H1 (cell line): Measurements from ENCODE around the gene SLC9A4. TPM values are rescaled to one million over a fixed set of nuclear protein-coding genes. Genes with fewer than 3 reads are reported as not detected.

Experiments used
- CTCF ChIA-PET: fragments of 300-600 bp; sonication (Branson Sonifier 250); formaldehyde crosslinking; loops from one replicate; lab custom pipeline; 2021; ENCODE audit not compliant: partially characterized antibody; lab: Charles Lee
- POLR2A ChIA-PET: fragments of 300-600 bp; sonication (Branson Sonifier 250); formaldehyde crosslinking; loops from one replicate; lab custom pipeline; 2021; ENCODE audit warnings: inconsistent platforms; ENCODE audit not compliant: partially characterized antibody; lab: Charles Lee
- DNase-seq, 2 experiments: peaks; one replicate each; pipeline versions ENCODE4 v3.0.0 to v3.0.0-alpha.2; 2010 to 2022; ENCODE audit warnings: low spot score in 2 of 2, low read depth in 1 of 2, mixed read lengths in 1 of 2
- FAIRE-seq: peaks from 2 replicates; lab custom pipeline; 2011; peaks lifted over from hg19 to GRCh38; lab: Jason Lieb, UNC
- H2AFZ ChIP-seq: 2 replicates; pipeline ENCODE4 v1.8.1; 2012; ENCODE audit warnings: low read length, inconsistent platforms
- H2AK5ac ChIP-seq: 2 replicates; pipeline ENCODE4 v1.6.1; 2013; ENCODE audit warnings: low read depth, low read length
- H2BK120ac ChIP-seq: replicated peaks from 2 replicates; pipeline ENCODE3; 2013; ENCODE audit warnings: low read depth, low read length, inconsistent platforms
- H2BK12ac ChIP-seq: 2 replicates; pipeline ENCODE4 v1.6.1; 2013; ENCODE audit warnings: low read depth, low read length
- H2BK15ac ChIP-seq: 2 replicates; pipeline ENCODE4 v1.6.1; 2013; ENCODE audit warnings: low read length
- H2BK20ac ChIP-seq: 2 replicates; pipeline ENCODE4 v1.6.1; 2013; ENCODE audit warnings: low read length
- H2BK5ac ChIP-seq: 2 replicates; pipeline ENCODE4 v1.6.1; 2013; ENCODE audit warnings: low read depth, low read length
- H3K14ac ChIP-seq: 2 replicates; pipeline ENCODE4 v1.6.1; 2013; ENCODE audit warnings: inconsistent platforms; ENCODE audit not compliant: insufficient read length
- H3K18ac ChIP-seq: 2 replicates; pipeline ENCODE4 v1.6.1; 2013; ENCODE audit warnings: low read length; ENCODE audit errors: extremely low read depth
- H3K23ac ChIP-seq: 2 replicates; pipeline ENCODE4 v1.6.1; 2013; ENCODE audit warnings: inconsistent platforms; ENCODE audit not compliant: insufficient read length
- H3K23me2 ChIP-seq: 2 replicates; pipeline ENCODE4 v1.6.1; 2013; ENCODE audit warnings: low read depth, low read length
- H3K27ac ChIP-seq: 2 replicates; pipeline ENCODE4 v1.6.1; 2011; ENCODE audit warnings: low read depth, low read length, inconsistent platforms
- H3K27me3 ChIP-seq, 4 experiments: replicated peaks in 1 of 4; 1 replicate in 1 of 4; 2 replicates in 3 of 4; pipeline versions ENCODE4 v1.6.1 to v1.8.1; 2011 to 2013; ENCODE audit warnings: low read length in 3 of 4, mild to moderate bottlenecking in 3 of 4, inconsistent platforms in 2 of 4, mixed read lengths in 2 of 4, moderate library complexity in 1 of 4; ENCODE audit not compliant: control insufficient read depth in 3 of 4, insufficient read depth in 3 of 4; ENCODE audit errors: extremely low read depth in 1 of 4
- H3K36me3 ChIP-seq, 4 experiments: 2 replicates each; pipeline versions ENCODE4 v1.6.1 to v1.8.1; 2011 to 2013; ENCODE audit warnings: mild to moderate bottlenecking in 4 of 4, low read length in 3 of 4, moderate library complexity in 2 of 4, control low read depth in 1 of 4, inconsistent platforms in 1 of 4; ENCODE audit not compliant: insufficient read depth in 4 of 4, control insufficient read depth in 2 of 4
- H3K4ac ChIP-seq: replicated peaks from 2 replicates; pipeline ENCODE3; 2013; ENCODE audit warnings: low read length, low read depth, mixed read lengths, inconsistent platforms; ENCODE audit not compliant: insufficient read length
- H3K4me1 ChIP-seq, 4 experiments: replicated peaks in 1 of 4; 1 replicate in 1 of 4; 2 replicates in 3 of 4; pipeline versions ENCODE4 v1.6.1 to v1.8.1; 2011 to 2013; ENCODE audit warnings: low read length in 3 of 4, inconsistent platforms in 2 of 4, mixed read lengths in 1 of 4; ENCODE audit not compliant: insufficient read depth in 4 of 4, control insufficient read depth in 3 of 4
- H3K4me2 ChIP-seq, 2 experiments: 2 replicates each; pipeline versions ENCODE4 v1.6.1 to v1.8.1; 2011 to 2013; ENCODE audit warnings: low read depth in 2 of 2, low read length in 2 of 2, control low read depth in 1 of 2, inconsistent platforms in 1 of 2, mild to moderate bottlenecking in 1 of 2; ENCODE audit not compliant: insufficient read depth in 1 of 2
- H3K4me3 ChIP-seq, 4 experiments: fragments of 200-600, 300-600 bp in 1 of 4; sonication (generic), shearing (Covaris generic), sonication (Bioruptor Twin) in 1 of 4; 2 replicates each; pipeline versions ENCODE4 v1.5.1 to v1.8.1; 2011 to 2016; ENCODE audit warnings: low read length in 4 of 4, low read depth in 3 of 4, control low read depth in 2 of 4, inconsistent platforms in 2 of 4, mild to moderate bottlenecking in 2 of 4, mixed read lengths in 1 of 4, moderate library complexity in 1 of 4; ENCODE audit not compliant: insufficient read depth in 2 of 4; ENCODE audit errors: extremely low read depth in 1 of 4
- H3K56ac ChIP-seq: replicated peaks from 2 replicates; pipeline ENCODE3; 2013; ENCODE audit warnings: low read depth, mild to moderate bottlenecking, mixed read lengths, low read length, inconsistent platforms; ENCODE audit not compliant: insufficient read length
- H3K79me1 ChIP-seq: 2 replicates; pipeline ENCODE4 v1.6.1; 2013; ENCODE audit warnings: low read depth, low read length, control low read depth
- H3K79me2 ChIP-seq, 2 experiments: 2 replicates each; pipeline versions ENCODE4 v1.6.1 to v1.8.1; 2012 to 2013; ENCODE audit warnings: low read length in 2 of 2, mild to moderate bottlenecking in 2 of 2, inconsistent platforms in 1 of 2; ENCODE audit not compliant: insufficient read depth in 2 of 2, control insufficient read depth in 1 of 2
- H3K9ac ChIP-seq, 4 experiments: replicated peaks in 1 of 4; 1 replicate in 1 of 4; 2 replicates in 3 of 4; pipeline versions ENCODE4 v1.6.1 to v1.8.1; 2011 to 2013; ENCODE audit warnings: low read depth in 3 of 4, low read length in 3 of 4, control low read depth in 2 of 4, mild to moderate bottlenecking in 2 of 4, moderate library complexity in 2 of 4, inconsistent platforms in 1 of 4; ENCODE audit errors: extremely low read depth in 1 of 4
- H3K9me3 ChIP-seq, 2 experiments: 2 replicates each; pipeline versions ENCODE4 v1.6.1 to v1.8.1; 2012 to 2013; ENCODE audit warnings: mild to moderate bottlenecking in 2 of 2, moderate library complexity in 2 of 2, control low read depth in 1 of 2, inconsistent platforms in 1 of 2, low read depth in 1 of 2, low read length in 1 of 2, mixed read lengths in 1 of 2; ENCODE audit not compliant: insufficient read depth in 2 of 2
- H4K20me1 ChIP-seq, 2 experiments: replicated peaks in 1 of 2; 2 replicates each; pipeline versions ENCODE3 to v1.8.1; 2011 to 2013; ENCODE audit warnings: inconsistent platforms in 2 of 2, low read length in 2 of 2, mild to moderate bottlenecking in 1 of 2; ENCODE audit not compliant: insufficient read depth in 2 of 2, control insufficient read depth in 1 of 2
- H4K5ac ChIP-seq: 2 replicates; pipeline ENCODE4 v1.6.1; 2013; ENCODE audit warnings: low read length, low read depth, mixed read lengths, inconsistent platforms; ENCODE audit not compliant: insufficient read length
- H4K8ac ChIP-seq: 2 replicates; pipeline ENCODE4 v1.8.0; 2013; ENCODE audit warnings: mild to moderate bottlenecking, moderate library complexity, low read length, inconsistent platforms; ENCODE audit not compliant: insufficient read depth; ENCODE audit errors: extremely low read depth
- H4K91ac ChIP-seq: replicated peaks from 2 replicates; pipeline ENCODE3; 2013; ENCODE audit warnings: low read length, mixed read lengths, inconsistent platforms; ENCODE audit not compliant: insufficient read length
- GABPA ChIP-seq: IDR thresholded peaks from 2 replicates; pipeline ENCODE4 v1.6.1; 2011; ENCODE audit warnings: mild to moderate bottlenecking, low read length, moderate library complexity, borderline replicate concordance; ENCODE audit not compliant: insufficient read depth
- HDAC2 ChIP-seq, 2 experiments: fragments of 300-600 bp in 1 of 2; sonication (generic) in 1 of 2; IDR thresholded peaks; 2 replicates each; pipeline ENCODE4 v1.6.1; 2011 to 2012; ENCODE audit warnings: low read depth in 2 of 2, low read length in 2 of 2, mild to moderate bottlenecking in 2 of 2, moderate library complexity in 2 of 2, borderline replicate concordance in 1 of 2, inconsistent platforms in 1 of 2
- KDM1A ChIP-seq: fragments of 200-600, 300-600 bp; sonication (generic); IDR thresholded peaks from 2 replicates; pipeline ENCODE4 v1.7.1; 2016; ENCODE audit warnings: mild to moderate bottlenecking, low read length, borderline replicate concordance
- MAFK ChIP-seq: IDR thresholded peaks from 2 replicates; pipeline ENCODE4 v1.6.1; 2012; ENCODE audit warnings: low read depth, mild to moderate bottlenecking, improper control_type of control experiment, low read length
- NANOG ChIP-seq: IDR thresholded peaks from 2 replicates; pipeline ENCODE4 v1.6.1; 2011; ENCODE audit warnings: low read length, low read depth, mild to moderate bottlenecking, inconsistent platforms; ENCODE audit not compliant: insufficient read depth, poor library complexity, severe bottlenecking
- PHF8 ChIP-seq: fragments of 200-600 bp; sonication (generic); conservative IDR thresholded peaks from 2 replicates; pipeline ENCODE4 v1.7.1; 2012; ENCODE audit warnings: low read depth, mild to moderate bottlenecking, inconsistent platforms, low read length, moderate library complexity
- RAD21 ChIP-seq, 2 experiments: IDR thresholded peaks in 1 of 2; conservative IDR thresholded peaks in 1 of 2; 2 replicates each; pipeline ENCODE4 v1.6.1; 2011; ENCODE audit warnings: low read depth in 2 of 2, low read length in 2 of 2, improper control_type of control experiment in 1 of 2, inconsistent platforms in 1 of 2, mild to moderate bottlenecking in 1 of 2, moderate library complexity in 1 of 2
- SIN3A ChIP-seq, 2 experiments: IDR thresholded peaks in 1 of 2; conservative IDR thresholded peaks in 1 of 2; 2 replicates each; pipeline ENCODE4 v1.6.1; 2011 to 2012; ENCODE audit warnings: low read length in 2 of 2, improper control_type of control experiment in 1 of 2, low read depth in 1 of 2, mild to moderate bottlenecking in 1 of 2
- SIRT6 ChIP-seq: IDR thresholded peaks from one replicate; pipeline ENCODE4 v1.7.1; 2012; ENCODE audit warnings: low read length, inconsistent platforms
- SP1 ChIP-seq: IDR thresholded peaks from 2 replicates; pipeline ENCODE4 v1.6.1; 2011; ENCODE audit warnings: low read depth, low read length
- SP4 ChIP-seq: IDR thresholded peaks from 2 replicates; pipeline ENCODE4 v1.6.1; 2012; ENCODE audit warnings: low read length, inconsistent platforms
- TAF7 ChIP-seq: optimal IDR thresholded peaks from 2 replicates; pipeline ENCODE3; 2011; ENCODE audit warnings: low read depth, mild to moderate bottlenecking, inconsistent platforms, low read length, moderate library complexity, borderline replicate concordance
- WGBS, 2 experiments: shearing (Covaris generic) in 1 of 2; methylation state at CpG; one replicate each; pipeline versions ENCODE4 v1.1.6 to v1.1.7; 2013 to 2015; ENCODE audit warnings: low lambda C conversion rate in 2 of 2, mixed read lengths in 2 of 2, inconsistent platforms in 1 of 2, low coverage in 1 of 2, missing lambda C conversion rate in 1 of 2; ENCODE audit not compliant: insufficient replicate concordance in 2 of 2, insufficient coverage in 1 of 2, insufficient read length in 1 of 2; ENCODE audit errors: extremely low coverage in 1 of 2, missing lambda C conversion rate in 1 of 2; 5-methylcytosine and 5-hydroxymethylcytosine counted together
- polyA plus RNA-seq, 7 experiments: library from polyadenylated mRNA; depleted of rRNA in 3 of 7; stranded (reverse) in 5 of 7; unstranded in 2 of 7; fragments of >200 nt in 5 of 7; fragments of 200-250 nt in 2 of 7; gene quantifications; 1 replicate in 5 of 7; 2 replicates in 1 of 7; 4 replicates in 1 of 7; pipeline versions ENCODE4 v1.2.1 to v1.2.3, GENCODE V29; 2011 to 2013; ENCODE audit warnings: missing spikeins in 2 of 7, mixed read lengths in 2 of 7
- total RNA-seq: library from RNA; stranded (reverse); fragmentation: NEBNext Ultra II Directional; extraction: Animal tissue kit (Norgen Biotek cat#: 25700); gene quantifications from 2 replicates; pipeline ENCODE4 v1.2.1, GENCODE V29; 2021

The SLC9A4 gene
- total and polyA plus RNA-seq, 2 of the 8 experiments (the other 6 are each of a cell fraction or from before 2014, with no cell fraction given): not detected

- Histone ChIP-seq H2BK12ac (no peak overlapping the region), H2BK15ac (no peak overlapping the region), H3K4me1 (0 out of 7 replicates have a peak, but pooled peaks cover 0 to 3% (median 0%) of the 10 kb centered on the region in 4 experiments), H3K4me2 (no peak overlapping the region), H4K5ac (no peak overlapping the region), H3K18ac (no peak overlapping the region), H3K79me1 (no peaks in the 10 kb centered on the region), H4K20me1 (no peaks in the 10 kb centered on the region), H3K36me3 (no peaks in the 10 kb centered on the region), H3K4ac (no peak overlapping the region), H3K79me2 (no peaks in the 10 kb centered on the region), H3K9ac (no peak overlapping the region), H3K14ac (no peak overlapping the region), H3K23me2 (no peaks in the 10 kb centered on the region), H2BK5ac (no peak overlapping the region), H4K8ac (no peak overlapping the region; the same call in 1 of the 2 replicates), H3K27me3 (no peaks in the 10 kb centered on the region), H2AK5ac (no peak overlapping the region), H2AFZ (no peak overlapping the region; the same call in 1 of the 2 replicates), H3K23ac (no peak overlapping the region), H2BK120ac (no peak overlapping the region), H3K9me3 (no peaks in the 10 kb centered on the region), H4K91ac (no peak overlapping the region), H2BK20ac (no peak overlapping the region), H3K56ac (no peak overlapping the region), H3K4me3 (no peak overlapping the region), H3K27ac (no peak overlapping the region)
- CTCF ChIA-PET: interaction anchor here (0.6 to 1.3 kb wide), 4 partner anchors 14 to 149 kb away, joined by 3 to 6 read pairs (median 4); no protein-coding TSS in a partner anchor
- WGBS, 2 experiments: 87% methylated on average over 8 of the region's 8 CpGs; no CpG with 5 or more reads in 1 of the 2 experiments
- FAIRE-seq (no peak), DNase-seq (no peak)
- POLR2A ChIA-PET: no interaction called here
- TF ChIP-seq GABPA: no peak
- no peak for TF ChIP-seq SP4
- TF ChIP-seq SIN3A (conservative IDR thresholded peaks at IDR 0.05 in 1 of 2, IDR thresholded peaks at IDR 0.05 in 1 of 2; ENCODE audit: low read depth in 1 of 2, low read length in 2 of 2): no peak
- no peak for TF ChIP-seq MAFK
- TF ChIP-seq HDAC2 (IDR thresholded peaks at IDR 0.05; ENCODE audit: borderline replicate concordance in 1 of 2, low read depth in 2 of 2, low read length in 2 of 2): no peak
- TF ChIP-seq RAD21 (IDR thresholded peaks at IDR 0.05 in 1 of 2, conservative IDR thresholded peaks at IDR 0.05 in 1 of 2; ENCODE audit: low read depth in 2 of 2, low read length in 2 of 2): no peak
- no peak for TF ChIP-seq NANOG
- no peak for TF ChIP-seq SIRT6
- no peak for TF ChIP-seq TAF7
- no peak for TF ChIP-seq KDM1A
- no peak for TF ChIP-seq PHF8
- no peak for TF ChIP-seq SP1
Measured at GRCh38 chr2:102502576-102502975, 29.6 kb downstream of the SLC9A4 start.
